ENCODE data around the gene KCNJ10.
A peak's percentile ranks its signal among the peaks of the same experiment; 100 is the strongest.

KCNJ10 gene

DNA sequence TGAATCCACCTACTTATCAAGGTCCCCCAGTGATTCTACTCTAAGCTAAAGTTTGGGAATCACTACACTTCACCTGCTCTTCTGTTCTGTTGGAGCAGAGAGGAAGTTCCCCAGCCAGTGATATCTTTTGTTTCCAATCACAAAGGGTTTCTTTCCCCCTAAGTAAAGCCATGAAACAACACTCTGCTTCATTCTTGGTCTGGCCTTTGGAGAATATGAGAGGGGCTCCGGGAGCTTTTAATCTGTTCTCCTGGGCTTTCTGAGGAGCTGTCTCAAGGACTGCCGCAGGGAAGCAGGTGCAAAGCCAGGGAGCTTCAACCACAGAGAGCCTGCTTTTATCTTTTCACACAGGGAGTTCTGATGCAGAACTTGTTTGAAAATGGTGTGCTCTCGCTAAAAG, 105.8 kb downstream of the KCNJ10 start:
- H3K9me3 ChIP-seq = no peaks in the 10 kb centered on the region
- TF ChIP-seq, protein P1, sequence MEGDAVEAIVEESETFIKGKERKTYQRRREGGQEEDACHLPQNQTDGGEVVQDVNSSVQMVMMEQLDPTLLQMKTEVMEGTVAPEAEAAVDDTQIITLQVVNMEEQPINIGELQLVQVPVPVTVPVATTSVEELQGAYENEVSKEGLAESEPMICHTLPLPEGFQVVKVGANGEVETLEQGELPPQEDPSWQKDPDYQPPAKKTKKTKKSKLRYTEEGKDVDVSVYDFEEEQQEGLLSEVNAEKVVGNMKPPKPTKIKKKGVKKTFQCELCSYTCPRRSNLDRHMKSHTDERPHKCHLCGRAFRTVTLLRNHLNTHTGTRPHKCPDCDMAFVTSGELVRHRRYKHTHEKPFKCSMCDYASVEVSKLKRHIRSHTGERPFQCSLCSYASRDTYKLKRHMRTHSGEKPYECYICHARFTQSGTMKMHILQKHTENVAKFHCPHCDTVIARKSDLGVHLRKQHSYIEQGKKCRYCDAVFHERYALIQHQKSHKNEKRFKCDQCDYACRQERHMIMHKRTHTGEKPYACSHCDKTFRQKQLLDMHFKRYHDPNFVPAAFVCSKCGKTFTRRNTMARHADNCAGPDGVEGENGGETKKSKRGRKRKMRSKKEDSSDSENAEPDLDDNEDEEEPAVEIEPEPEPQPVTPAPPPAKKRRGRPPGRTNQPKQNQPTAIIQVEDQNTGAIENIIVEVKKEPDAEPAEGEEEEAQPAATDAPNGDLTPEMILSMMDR (IDR thresholded peaks at IDR 0.05) = no peak
- no peaks in the 10 kb centered on the region for H3K4me1 ChIP-seq
- intact Hi-C loops (cut with DNase I; ENCODE audit: low total_unique reads) = no loop called here
- H3K4me3 ChIP-seq = no peak overlapping the region
- no peaks in the 10 kb centered on the region for H3K27me3 ChIP-seq
- DNase-seq = no peak
- no peak overlapping the region for H3K27ac ChIP-seq
- H3K36me3 ChIP-seq = no peaks in the 10 kb centered on the region

DNA sequence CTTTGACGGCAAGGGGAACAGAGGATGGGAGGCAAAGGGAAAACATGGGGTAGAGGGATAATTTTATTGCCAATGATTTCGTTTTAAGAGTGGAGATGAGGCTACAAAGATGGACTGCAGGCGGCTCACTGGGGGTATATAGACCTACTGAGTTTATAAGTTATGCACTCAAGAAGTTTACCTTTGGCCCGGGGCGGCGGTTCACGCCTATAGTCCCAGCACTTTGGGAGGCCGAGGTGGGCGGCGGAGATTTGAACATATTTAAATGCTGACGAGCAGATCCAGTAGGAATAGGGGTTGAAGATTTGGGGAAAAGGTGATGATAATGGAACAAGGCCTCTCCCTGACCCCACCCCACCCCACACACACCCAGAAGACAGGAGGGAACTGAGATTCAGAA, 107.8 kb downstream of the KCNJ10 start:
- TF ChIP-seq, protein P1 (IDR thresholded peaks at IDR 0.05) = no peak
- no peaks in the 10 kb centered on the region for H3K9me3 ChIP-seq
- no peak overlapping the region for H3K27ac ChIP-seq
- H3K27me3 ChIP-seq = no peaks in the 10 kb centered on the region
- no peak overlapping the region for H3K4me3 ChIP-seq
- no peaks in the 10 kb centered on the region for H3K36me3 ChIP-seq
- no peaks in the 10 kb centered on the region for H3K4me1 ChIP-seq
- intact Hi-C loops (cut with DNase I; ENCODE audit: low total_unique reads) = no loop called here
- DNase-seq = peak in 1 of 2 donors; percentile 38

DNA sequence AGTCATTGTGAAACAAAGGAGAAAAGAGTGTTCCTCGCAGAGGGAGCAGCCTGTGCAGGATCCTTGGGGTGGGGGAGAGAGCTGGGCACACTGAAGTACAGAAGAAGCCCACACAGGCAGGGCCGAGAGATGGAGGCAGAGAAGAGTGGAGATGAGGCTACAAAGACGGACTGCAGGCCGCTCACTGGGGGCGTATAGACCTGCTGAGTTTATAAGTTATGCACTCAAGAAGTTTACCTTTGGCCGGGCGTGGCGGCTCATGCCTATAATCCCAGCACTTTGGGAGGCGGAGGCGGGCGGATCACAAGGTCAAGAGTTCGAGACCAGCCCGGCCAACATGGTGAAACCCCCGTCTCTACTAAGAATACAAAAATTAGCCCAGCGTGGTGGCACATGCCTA, 108.3 kb downstream of the KCNJ10 start:
- DNase-seq = peak in 1 of 2 donors; percentile 60
- Histone ChIP-seq H3K27ac (no peak overlapping the region), H3K4me1 (no peaks in the 10 kb centered on the region), H3K9me3 (no peaks in the 10 kb centered on the region), H3K27me3 (no peaks in the 10 kb centered on the region), H3K4me3 (no peak overlapping the region), H3K36me3 (no peaks in the 10 kb centered on the region)
- TF ChIP-seq, protein P1 (IDR thresholded peaks at IDR 0.05) = no peak
- intact Hi-C loops (cut with DNase I; ENCODE audit: low total_unique reads) = no loop called here

DNA sequence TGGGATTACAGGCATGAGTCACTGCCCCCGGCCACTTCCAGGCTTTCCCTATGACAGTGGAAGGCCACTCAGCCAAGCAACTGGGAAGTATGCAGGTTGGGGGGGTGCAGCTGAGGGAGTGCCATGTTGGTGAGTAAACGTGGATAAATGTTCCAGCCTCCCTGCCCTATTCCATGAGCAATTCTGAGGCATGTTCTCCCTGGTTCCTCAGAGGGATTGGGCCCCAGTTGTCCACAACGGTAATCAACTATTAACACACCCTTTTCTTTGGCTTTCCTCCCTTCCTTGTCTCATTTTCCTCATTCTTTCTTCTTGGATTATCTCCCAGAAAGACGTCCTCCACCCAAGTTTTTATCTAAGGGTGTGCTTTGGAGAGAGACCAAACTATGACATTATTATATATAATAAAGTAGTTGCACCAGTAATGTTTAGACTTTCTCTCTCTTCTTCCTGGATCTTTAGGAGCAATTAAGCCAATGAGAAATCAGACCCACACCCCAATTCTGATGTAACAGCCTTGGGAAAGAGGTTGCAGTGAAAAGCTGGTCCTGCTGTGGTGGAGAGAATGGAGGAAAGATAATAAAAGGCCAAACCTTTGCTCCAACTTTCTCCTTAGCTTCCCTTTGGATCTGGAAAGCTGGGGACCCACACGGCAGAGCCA, 109.1 kb downstream of the KCNJ10 start:
- peak; percentile 81 to 83 for DNase-seq
- H3K27ac ChIP-seq = no peak overlapping the region
- no peaks in the 10 kb centered on the region for H3K27me3 ChIP-seq
- intact Hi-C loops (cut with DNase I; ENCODE audit: low total_unique reads) = no loop called here
- H3K36me3 ChIP-seq = no peaks in the 10 kb centered on the region
- H3K9me3 ChIP-seq = no peaks in the 10 kb centered on the region
- TF ChIP-seq, protein P1 (IDR thresholded peaks at IDR 0.05) = no peak
- no peak overlapping the region for H3K4me3 ChIP-seq
- H3K4me1 ChIP-seq = no peaks in the 10 kb centered on the region

DNA sequence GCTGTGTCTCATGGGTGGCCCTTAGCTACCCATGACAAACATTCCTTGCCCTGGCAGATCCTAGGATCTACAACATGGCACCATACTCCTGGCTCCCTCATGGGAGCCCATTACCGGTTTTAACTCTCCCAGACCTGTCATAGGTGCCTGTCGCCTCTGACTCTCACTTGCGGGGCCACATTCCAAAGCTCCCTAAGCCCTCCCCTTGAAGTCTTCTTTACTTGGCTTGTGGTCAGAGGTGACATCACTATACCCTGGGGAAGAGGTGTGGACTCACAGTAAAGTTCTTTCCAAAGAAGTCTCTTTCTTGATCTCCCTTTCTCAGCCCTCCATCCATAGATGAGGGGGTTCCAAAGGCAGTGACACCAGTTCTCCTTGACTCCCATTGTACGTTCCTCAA, 110.5 kb downstream of the KCNJ10 start:
- Histone ChIP-seq H3K4me1 (no peaks in the 10 kb centered on the region), H3K27me3 (no peaks in the 10 kb centered on the region), H3K27ac (no peak overlapping the region), H3K9me3 (no peaks in the 10 kb centered on the region), H3K4me3 (no peak overlapping the region), H3K36me3 (no peaks in the 10 kb centered on the region)
- TF ChIP-seq, protein P1 (IDR thresholded peaks at IDR 0.05) = no peak
- intact Hi-C loops (cut with DNase I; ENCODE audit: low total_unique reads) = no loop called here
- DNase-seq = peak in 1 of 2 donors; percentile 45

Data from tibial artery (tissue), 4 donors.